K562 (cell line): ENCODE results near the gene CEP128. TPM values are rescaled to one million over a fixed set of nuclear protein-coding genes. Genes with fewer than 3 reads are reported as not detected.

ENCODE experiments used
- EHMT2 ChIP-seq: fragments of 450-650 bp; IDR thresholded peaks from 2 replicates; pipeline ENCODE4 v1.6.1; 2018; ENCODE audit warnings: antibody characterized with exemption
- ELF1 ChIP-seq: fragments of 200-800 bp; sonication (Bioruptor generic); IDR thresholded peaks from 2 replicates; pipeline ENCODE4 v1.6.1; 2016; ENCODE audit warnings: missing genetic modification characterization, missing compliant biosample characterization
- HDAC1 ChIP-seq, 2 experiments: fragments of 450-650 bp; IDR thresholded peaks; 2 replicates each; pipeline ENCODE4 v1.6.1; 2016 to 2017; ENCODE audit warnings: inconsistent platforms in 1 of 2, mild to moderate bottlenecking in 1 of 2, moderate library complexity in 1 of 2
- NFE2 ChIP-seq: IDR thresholded peaks from 2 replicates; pipeline ENCODE4 v1.6.1; 2014; ENCODE audit warnings: antibody characterized with exemption, low read depth
- XRCC5 ChIP-seq: fragments of 200-400 bp; formaldehyde crosslinking; IDR thresholded peaks from 2 replicates; pipeline ENCODE4 v1.6.1; 2017; ENCODE audit warnings: low read depth, mild to moderate bottlenecking, low read length
- ZNF3 ChIP-seq: fragments of 250-450 bp; sonication (Bioruptor Pico); IDR thresholded peaks from 2 replicates; pipeline ENCODE4 v1.5.0; 2021; ENCODE audit warnings: mild to moderate bottlenecking, moderate library complexity
- ZNF57 ChIP-seq: fragments of 450-650 bp; formaldehyde crosslinking; IDR thresholded peaks from 2 replicates; pipeline ENCODE4 v1.4.0; 2020; ENCODE audit warnings: mild to moderate bottlenecking, moderate library complexity
- ZNF696 ChIP-seq: fragments of 250-450 bp; sonication (Bioruptor Pico); conservative IDR thresholded peaks from 2 replicates; pipeline ENCODE4 v1.4.0; 2020; ENCODE audit warnings: mild to moderate bottlenecking, moderate library complexity
- ZNF764 ChIP-seq: fragments of 250-450 bp; sonication (Bioruptor Pico); IDR thresholded peaks from 2 replicates; pipeline ENCODE4 v1.4.0; 2020; ENCODE audit warnings: low read depth, mild to moderate bottlenecking, moderate library complexity
- polyA plus RNA-seq, 8 experiments: library from polyadenylated mRNA; depleted of rRNA in 4 of 8; stranded (reverse) in 5 of 8; unstranded in 3 of 8; fragments of >200 nt; fragmentation: Nextera tagmentation in 2 of 8; fragmentation: Illumina TruSeq in 1 of 8; extraction: Ambion mirVana in 2 of 8; extraction: Trizol in 1 of 8; gene quantifications; 2 replicates each; pipeline versions ENCODE4 v1.2.1 to v1.2.3, GENCODE V29; 2011 to 2014; ENCODE audit warnings: inconsistent platforms in 1 of 8, missing spikeins in 1 of 8
- total RNA-seq, 7 experiments: library from RNA; depleted of rRNA in 6 of 7; stranded (reverse); fragments of >200 nt in 6 of 7; fragmentation: Illumina TruSeq in 2 of 7; extraction: Trizol in 2 of 7; gene quantifications; 2 replicates each; pipeline versions ENCODE4 v1.2.1 to v1.2.3, GENCODE V29; 2011 to 2021; ENCODE audit warnings: low replicate concordance in 1 of 7
- TF ChIP-seq, protein P1 (sequence below): fragments of 250-450 bp; sonication (Bioruptor Pico); IDR thresholded peaks from 2 replicates; pipeline ENCODE4 v1.4.0; 2020; ENCODE audit warnings: mild to moderate bottlenecking, moderate library complexity
- TF ChIP-seq, protein P2 (sequence below): fragments of 200-600 bp; sonication (generic); IDR thresholded peaks from one replicate; pipeline ENCODE4 v1.6.1; 2012; ENCODE audit warnings: mild to moderate bottlenecking, low read depth, low read length, inconsistent platforms
- TF ChIP-seq, protein P3 (sequence below), 2 experiments: fragments of 450-650 bp in 1 of 2; IDR thresholded peaks; 2 replicates each; pipeline ENCODE4 v1.6.1; 2011 to 2017; ENCODE audit warnings: low read depth in 2 of 2, antibody characterized with exemption in 1 of 2, borderline replicate concordance in 1 of 2, low read length in 1 of 2, mild to moderate bottlenecking in 1 of 2, mixed read lengths in 1 of 2; ENCODE audit not compliant: control insufficient read depth in 1 of 2

CEP128 gene
- total and polyA plus RNA-seq, 9 of the 15 experiments (the other 6 are each of a cell fraction or from before 2014, with no cell fraction given) = 2.3 to 9.2 (median 4.6) TPM

DNA sequence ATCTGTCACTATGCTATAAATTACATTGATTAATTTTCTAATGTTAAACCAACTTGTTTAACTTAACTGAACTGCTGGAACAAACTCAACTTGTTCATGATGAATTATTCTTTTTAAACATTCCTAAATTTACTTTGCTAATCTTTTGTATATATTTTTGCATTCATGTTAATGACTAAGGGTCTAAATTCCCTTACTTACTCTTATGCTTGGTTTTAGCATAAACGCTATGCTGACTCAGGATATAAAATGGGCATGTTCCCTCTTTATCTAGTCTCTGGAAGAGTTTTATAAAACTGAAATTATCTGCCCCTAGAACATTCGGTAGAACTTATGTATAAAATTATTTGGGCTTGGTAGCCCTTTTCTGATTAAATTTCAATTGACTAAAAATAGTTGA lies 387.4 kb downstream of the CEP128 start (continued):
- TF ChIP-seq, protein P1, sequence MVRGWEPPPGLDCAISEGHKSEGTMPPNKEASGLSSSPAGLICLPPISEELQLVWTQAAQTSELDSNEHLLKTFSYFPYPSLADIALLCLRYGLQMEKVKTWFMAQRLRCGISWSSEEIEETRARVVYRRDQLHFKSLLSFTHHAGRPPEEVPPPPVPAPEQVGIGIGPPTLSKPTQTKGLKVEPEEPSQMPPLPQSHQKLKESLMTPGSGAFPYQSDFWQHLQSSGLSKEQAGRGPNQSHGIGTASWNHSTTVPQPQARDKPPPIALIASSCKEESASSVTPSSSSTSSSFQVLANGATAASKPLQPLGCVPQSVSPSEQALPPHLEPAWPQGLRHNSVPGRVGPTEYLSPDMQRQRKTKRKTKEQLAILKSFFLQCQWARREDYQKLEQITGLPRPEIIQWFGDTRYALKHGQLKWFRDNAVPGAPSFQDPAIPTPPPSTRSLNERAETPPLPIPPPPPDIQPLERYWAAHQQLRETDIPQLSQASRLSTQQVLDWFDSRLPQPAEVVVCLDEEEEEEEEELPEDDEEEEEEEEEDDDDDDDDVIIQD (CRISPR knock-in tag) = no peak
- no peak for TF ChIP-seq ZNF696 (CRISPR knock-in tag)
- no peak for TF ChIP-seq HDAC1 (IDR thresholded peaks at IDR 0.05)
- TF ChIP-seq ZNF57 (CRISPR knock-in tag) = no peak
- no peak for TF ChIP-seq ZNF764
- no peak for TF ChIP-seq EHMT2
- TF ChIP-seq, protein P2, sequence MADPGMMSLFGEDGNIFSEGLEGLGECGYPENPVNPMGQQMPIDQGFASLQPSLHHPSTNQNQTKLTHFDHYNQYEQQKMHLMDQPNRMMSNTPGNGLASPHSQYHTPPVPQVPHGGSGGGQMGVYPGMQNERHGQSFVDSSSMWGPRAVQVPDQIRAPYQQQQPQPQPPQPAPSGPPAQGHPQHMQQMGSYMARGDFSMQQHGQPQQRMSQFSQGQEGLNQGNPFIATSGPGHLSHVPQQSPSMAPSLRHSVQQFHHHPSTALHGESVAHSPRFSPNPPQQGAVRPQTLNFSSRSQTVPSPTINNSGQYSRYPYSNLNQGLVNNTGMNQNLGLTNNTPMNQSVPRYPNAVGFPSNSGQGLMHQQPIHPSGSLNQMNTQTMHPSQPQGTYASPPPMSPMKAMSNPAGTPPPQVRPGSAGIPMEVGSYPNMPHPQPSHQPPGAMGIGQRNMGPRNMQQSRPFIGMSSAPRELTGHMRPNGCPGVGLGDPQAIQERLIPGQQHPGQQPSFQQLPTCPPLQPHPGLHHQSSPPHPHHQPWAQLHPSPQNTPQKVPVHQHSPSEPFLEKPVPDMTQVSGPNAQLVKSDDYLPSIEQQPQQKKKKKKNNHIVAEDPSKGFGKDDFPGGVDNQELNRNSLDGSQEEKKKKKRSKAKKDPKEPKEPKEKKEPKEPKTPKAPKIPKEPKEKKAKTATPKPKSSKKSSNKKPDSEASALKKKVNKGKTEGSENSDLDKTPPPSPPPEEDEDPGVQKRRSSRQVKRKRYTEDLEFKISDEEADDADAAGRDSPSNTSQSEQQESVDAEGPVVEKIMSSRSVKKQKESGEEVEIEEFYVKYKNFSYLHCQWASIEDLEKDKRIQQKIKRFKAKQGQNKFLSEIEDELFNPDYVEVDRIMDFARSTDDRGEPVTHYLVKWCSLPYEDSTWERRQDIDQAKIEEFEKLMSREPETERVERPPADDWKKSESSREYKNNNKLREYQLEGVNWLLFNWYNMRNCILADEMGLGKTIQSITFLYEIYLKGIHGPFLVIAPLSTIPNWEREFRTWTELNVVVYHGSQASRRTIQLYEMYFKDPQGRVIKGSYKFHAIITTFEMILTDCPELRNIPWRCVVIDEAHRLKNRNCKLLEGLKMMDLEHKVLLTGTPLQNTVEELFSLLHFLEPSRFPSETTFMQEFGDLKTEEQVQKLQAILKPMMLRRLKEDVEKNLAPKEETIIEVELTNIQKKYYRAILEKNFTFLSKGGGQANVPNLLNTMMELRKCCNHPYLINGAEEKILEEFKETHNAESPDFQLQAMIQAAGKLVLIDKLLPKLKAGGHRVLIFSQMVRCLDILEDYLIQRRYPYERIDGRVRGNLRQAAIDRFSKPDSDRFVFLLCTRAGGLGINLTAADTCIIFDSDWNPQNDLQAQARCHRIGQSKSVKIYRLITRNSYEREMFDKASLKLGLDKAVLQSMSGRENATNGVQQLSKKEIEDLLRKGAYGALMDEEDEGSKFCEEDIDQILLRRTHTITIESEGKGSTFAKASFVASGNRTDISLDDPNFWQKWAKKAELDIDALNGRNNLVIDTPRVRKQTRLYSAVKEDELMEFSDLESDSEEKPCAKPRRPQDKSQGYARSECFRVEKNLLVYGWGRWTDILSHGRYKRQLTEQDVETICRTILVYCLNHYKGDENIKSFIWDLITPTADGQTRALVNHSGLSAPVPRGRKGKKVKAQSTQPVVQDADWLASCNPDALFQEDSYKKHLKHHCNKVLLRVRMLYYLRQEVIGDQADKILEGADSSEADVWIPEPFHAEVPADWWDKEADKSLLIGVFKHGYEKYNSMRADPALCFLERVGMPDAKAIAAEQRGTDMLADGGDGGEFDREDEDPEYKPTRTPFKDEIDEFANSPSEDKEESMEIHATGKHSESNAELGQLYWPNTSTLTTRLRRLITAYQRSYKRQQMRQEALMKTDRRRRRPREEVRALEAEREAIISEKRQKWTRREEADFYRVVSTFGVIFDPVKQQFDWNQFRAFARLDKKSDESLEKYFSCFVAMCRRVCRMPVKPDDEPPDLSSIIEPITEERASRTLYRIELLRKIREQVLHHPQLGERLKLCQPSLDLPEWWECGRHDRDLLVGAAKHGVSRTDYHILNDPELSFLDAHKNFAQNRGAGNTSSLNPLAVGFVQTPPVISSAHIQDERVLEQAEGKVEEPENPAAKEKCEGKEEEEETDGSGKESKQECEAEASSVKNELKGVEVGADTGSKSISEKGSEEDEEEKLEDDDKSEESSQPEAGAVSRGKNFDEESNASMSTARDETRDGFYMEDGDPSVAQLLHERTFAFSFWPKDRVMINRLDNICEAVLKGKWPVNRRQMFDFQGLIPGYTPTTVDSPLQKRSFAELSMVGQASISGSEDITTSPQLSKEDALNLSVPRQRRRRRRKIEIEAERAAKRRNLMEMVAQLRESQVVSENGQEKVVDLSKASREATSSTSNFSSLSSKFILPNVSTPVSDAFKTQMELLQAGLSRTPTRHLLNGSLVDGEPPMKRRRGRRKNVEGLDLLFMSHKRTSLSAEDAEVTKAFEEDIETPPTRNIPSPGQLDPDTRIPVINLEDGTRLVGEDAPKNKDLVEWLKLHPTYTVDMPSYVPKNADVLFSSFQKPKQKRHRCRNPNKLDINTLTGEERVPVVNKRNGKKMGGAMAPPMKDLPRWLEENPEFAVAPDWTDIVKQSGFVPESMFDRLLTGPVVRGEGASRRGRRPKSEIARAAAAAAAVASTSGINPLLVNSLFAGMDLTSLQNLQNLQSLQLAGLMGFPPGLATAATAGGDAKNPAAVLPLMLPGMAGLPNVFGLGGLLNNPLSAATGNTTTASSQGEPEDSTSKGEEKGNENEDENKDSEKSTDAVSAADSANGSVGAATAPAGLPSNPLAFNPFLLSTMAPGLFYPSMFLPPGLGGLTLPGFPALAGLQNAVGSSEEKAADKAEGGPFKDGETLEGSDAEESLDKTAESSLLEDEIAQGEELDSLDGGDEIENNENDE = no peak
- no peak for TF ChIP-seq NFE2
- TF ChIP-seq, protein P3, sequence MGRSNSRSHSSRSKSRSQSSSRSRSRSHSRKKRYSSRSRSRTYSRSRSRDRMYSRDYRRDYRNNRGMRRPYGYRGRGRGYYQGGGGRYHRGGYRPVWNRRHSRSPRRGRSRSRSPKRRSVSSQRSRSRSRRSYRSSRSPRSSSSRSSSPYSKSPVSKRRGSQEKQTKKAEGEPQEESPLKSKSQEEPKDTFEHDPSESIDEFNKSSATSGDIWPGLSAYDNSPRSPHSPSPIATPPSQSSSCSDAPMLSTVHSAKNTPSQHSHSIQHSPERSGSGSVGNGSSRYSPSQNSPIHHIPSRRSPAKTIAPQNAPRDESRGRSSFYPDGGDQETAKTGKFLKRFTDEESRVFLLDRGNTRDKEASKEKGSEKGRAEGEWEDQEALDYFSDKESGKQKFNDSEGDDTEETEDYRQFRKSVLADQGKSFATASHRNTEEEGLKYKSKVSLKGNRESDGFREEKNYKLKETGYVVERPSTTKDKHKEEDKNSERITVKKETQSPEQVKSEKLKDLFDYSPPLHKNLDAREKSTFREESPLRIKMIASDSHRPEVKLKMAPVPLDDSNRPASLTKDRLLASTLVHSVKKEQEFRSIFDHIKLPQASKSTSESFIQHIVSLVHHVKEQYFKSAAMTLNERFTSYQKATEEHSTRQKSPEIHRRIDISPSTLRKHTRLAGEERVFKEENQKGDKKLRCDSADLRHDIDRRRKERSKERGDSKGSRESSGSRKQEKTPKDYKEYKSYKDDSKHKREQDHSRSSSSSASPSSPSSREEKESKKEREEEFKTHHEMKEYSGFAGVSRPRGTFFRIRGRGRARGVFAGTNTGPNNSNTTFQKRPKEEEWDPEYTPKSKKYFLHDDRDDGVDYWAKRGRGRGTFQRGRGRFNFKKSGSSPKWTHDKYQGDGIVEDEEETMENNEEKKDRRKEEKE (IDR thresholded peaks at IDR 0.05; ENCODE audit: borderline replicate concordance in 1 of 2, control insufficient read depth in 1 of 2, low read depth in 2 of 2, low read length in 1 of 2) = no peak
- no peak for TF ChIP-seq XRCC5
- no peak for TF ChIP-seq ELF1
- TF ChIP-seq ZNF3 (CRISPR knock-in tag) = no peak
